GM20431 (cell line): ENCODE data around the gene CKAP2L.
"Not testable (repeated sequence)": the region's sequence is repeated elsewhere in the genome, so short reads cannot be mapped to it uniquely, and the experiment has no call there.

Source experiments
- in situ Hi-C: fragments of 300-500 bp; cut with MseI, MboI; formaldehyde crosslinking; loops from one replicate; pipeline ENCODE4 v1.15.0; 2020; ENCODE audit warnings: low sequenced_read_pairs; ENCODE audit not compliant: unreplicated experiment

CKAP2L gene

GRCh38 chr2:112728378-112729175 is 35.8 kb downstream of the CKAP2L start:
- in situ Hi-C loops = loop anchor here (10.0 kb wide), 1 partner anchor 104 kb away; no protein-coding TSS in a partner anchor

DNA sequence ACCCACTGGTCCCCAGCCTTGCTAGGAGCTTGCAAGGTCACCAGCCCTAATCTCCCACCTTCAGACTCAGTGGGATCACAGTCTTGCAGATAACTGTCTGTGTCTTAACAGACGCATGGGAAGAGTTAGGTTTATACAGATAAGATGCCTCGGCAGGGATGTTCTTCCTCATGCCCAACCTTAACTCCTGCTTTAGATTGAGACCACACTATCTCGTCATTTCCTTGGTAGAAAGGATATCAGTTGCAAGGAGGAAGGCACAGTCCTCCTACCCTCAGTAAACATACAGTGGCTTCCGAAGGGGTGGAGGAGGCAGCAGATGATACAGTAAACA is 36.4 kb downstream of the CKAP2L start:
- in situ Hi-C loops = loop anchor here (10.0 kb wide), 1 partner anchor 103 kb away; no protein-coding TSS in a partner anchor

DNA sequence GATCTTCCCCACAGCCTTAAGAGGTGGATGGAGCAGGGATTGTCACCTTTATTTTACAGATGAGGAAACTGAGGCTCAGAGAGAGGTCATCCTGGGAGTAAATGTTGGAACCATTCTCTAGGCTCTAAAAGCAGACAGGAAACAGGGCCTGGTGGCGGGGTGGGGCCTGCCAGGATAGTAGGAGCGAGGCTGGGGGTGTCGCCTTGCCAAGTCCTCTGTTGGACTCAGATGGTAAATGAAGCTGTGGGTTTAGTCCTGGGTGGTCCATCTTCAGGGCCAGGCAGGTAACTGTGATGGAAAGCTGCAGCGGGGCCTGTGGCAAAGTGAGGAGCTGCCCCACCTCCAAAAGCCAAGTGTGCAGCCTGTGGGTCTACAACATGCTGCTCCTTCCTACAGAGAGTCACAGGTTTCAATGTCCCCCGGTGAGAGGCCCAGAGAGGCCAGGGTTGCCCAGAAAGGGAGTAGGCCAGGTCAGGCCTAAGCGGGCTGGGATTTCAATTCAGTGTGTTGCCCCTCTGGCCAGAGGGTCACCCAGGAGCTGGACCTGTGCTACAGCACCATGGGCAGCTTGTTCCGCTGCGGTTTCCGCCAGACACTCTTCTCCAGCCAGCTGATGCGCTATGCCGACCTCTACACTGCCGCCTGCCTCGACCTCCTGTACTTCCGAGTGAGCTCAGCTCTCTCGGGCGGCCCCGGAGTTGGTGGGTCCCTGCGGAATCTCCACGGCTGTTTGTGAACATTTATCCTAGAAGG is 37.0 kb downstream of the CKAP2L start:
- in situ Hi-C loops = loop anchor here (10.0 kb wide), 1 partner anchor 103 kb away; no protein-coding TSS in a partner anchor

GRCh38 chr2:112726487-112727190 is 37.8 kb downstream of the CKAP2L start:
- in situ Hi-C loops = loop anchor here (10.0 kb wide), 1 partner anchor 102 kb away; no protein-coding TSS in a partner anchor

GRCh38 chr2:112725545-112726457 is 38.6 kb downstream of the CKAP2L start:
- in situ Hi-C loops = loop anchor here (10.0 kb wide), 1 partner anchor 101 kb away; no protein-coding TSS in a partner anchor

GRCh38 chr2:112724591-112725525 is 39.6 kb downstream of the CKAP2L start:
- in situ Hi-C loops = loop anchor here (10.0 kb wide), 1 partner anchor 100 kb away; no protein-coding TSS in a partner anchor

GRCh38 chr2:112723995-112724394 is 40.4 kb downstream of the CKAP2L start:
- in situ Hi-C loops = loop anchor here (10.0 kb wide), 1 partner anchor 99 kb away; no protein-coding TSS in a partner anchor

DNA sequence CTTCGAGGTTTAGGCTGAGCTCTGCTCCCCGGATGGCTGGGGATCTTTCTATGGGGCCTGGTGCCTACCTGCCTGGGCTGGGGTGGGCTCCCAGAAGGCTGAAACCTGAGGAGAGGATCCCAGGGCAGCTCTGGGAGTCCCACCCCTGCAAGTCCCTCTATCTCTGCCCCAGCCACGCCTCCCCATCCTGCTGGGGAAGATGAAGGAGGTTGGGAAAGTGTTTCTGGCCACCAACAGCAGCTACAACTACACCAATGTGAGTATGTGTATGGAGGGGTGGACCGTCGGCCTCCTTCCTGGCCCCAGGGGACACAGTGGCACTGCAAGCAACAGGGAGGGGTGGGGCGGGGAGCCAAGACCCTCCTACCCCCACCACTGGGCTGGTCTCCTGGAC is 40.9 kb downstream of the CKAP2L start:
- in situ Hi-C loops = loop anchor here (10.0 kb wide), 1 partner anchor 99 kb away; no protein-coding TSS in a partner anchor

DNA sequence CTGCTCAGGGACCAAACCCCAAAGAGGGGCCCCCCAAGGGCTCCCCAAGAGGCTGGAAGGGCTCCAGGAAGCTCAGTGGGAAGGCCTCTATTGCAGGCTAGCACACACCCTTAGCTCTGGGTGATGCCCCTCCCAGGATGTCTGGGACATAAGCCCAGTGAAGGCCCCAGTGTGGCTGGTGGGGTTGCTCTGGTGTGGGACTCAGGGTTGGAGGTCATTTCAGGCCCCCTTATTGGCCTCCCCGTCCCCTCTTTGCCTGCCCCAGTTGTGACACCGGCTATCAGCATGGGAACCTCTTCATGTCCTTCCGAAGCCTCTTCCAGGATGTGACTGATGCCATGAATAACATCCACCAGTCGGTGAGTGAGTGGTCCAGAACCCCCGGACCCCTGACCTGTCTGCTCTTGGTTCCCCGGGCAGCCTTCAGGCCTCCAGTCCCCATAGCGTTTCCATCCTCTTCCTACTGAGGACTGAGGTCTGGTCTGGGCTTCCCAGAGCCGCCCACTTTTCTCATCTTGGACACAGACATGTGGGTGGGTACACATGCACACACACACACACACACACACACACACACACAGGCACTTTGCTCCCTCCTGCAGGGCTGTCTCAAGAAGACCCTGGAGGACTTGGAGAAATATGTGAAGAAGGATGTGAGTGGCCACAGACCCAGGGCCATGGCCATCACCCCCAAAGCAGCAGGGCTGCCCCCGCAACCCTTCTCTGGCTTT is 41.4 kb downstream of the CKAP2L start:
- in situ Hi-C loops = loop anchor here (10.0 kb wide), 1 partner anchor 98 kb away; no protein-coding TSS in a partner anchor

DNA sequence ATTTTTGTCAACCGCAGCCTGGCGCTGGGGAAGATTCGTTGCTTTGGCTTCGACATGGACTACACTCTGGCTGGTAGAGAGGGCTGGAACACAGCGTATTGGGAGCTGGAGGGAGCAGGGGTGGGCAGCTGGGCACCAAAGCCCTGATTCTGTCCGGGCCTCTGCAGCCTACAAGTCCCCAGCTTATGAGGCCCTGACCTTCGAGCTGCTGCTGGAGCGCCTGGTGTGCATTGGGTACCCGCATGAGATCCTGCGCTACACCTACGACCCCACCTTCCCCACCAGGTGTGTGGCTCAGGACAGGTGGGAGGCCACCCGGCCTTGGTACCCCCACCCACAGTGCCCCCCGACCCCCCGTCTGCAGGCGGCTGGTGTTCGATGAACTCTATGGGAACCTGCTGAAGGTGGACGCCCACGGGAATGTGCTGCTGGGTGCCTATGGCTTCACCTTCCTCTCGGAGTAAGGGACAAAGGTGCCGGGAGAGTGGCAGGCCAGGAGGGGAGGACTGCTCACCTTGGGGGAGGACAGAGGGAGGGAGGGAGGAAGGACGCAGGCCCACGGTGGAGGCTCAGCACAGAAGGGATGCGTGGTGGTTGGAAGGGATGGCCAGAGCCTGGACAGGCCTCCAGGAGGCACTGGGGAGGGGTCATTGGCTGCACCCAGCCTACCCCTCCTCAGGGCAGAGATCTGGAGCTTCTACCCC is 42.4 kb downstream of the CKAP2L start:
- in situ Hi-C loops = loop anchor here (10.0 kb wide), 1 partner anchor 97 kb away; no protein-coding TSS in a partner anchor

DNA sequence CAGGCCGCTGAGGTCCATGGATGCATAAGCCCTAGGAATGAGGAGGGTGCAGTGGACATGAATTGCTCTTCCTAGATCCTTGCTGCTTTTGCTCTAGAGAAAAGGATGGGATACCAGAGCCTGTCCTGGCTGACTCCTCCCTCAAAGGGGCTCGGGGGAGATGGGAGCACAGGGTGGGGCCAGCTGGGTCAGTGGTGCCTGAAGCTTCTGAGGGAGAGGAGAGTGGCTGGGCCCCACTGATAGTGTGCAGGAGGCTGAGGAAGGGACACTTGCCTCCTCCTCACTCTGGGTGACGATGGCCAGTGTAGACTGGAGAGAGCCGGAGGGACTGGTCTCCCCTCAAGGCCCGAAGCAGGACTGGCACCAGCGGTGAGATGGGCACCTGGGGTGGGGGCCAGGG is 43.6 kb downstream of the CKAP2L start, which contains the start of gene NT5DC4:
Gene NT5DC4 (plus strand): TSS at position 236 of the 400 bp plus-strand sequence. CDS start 60 bp downstream, at position 296.
- in situ Hi-C loops = loop anchor here (10.0 kb wide), 1 partner anchor 96 kb away; no protein-coding TSS in a partner anchor

DNA sequence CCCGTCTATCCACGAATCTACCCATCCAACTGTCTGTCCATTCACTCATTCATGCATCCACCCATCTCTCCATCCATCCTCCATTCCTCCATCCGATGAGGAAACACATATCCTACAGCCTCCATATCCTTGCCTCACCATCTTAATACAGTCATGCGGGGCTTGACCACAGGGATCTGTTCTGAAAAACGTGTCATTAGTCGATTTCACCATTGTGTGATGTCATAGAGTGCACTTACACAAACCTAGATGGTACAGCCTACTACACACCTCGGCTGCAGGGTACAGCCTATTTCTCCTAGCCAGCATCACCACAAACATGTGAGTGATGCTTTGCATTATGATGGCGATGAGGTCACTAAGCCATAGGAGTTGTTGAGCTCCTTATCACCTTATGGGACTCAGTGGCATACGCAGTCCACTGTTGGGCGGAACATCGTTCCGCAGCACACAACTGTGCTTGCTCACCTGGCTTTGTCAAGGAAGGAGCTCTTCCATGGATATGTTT is 45.5 kb downstream of the CKAP2L start:
- in situ Hi-C loops = no loop called here

GRCh38 chr2:112716826-112717352 is 47.5 kb downstream of the CKAP2L start:
- in situ Hi-C loops = not testable (repeated sequence)

GRCh38 chr2:112716094-112716493 is 48.3 kb downstream of the CKAP2L start:
- in situ Hi-C loops = not testable (repeated sequence)

DNA sequence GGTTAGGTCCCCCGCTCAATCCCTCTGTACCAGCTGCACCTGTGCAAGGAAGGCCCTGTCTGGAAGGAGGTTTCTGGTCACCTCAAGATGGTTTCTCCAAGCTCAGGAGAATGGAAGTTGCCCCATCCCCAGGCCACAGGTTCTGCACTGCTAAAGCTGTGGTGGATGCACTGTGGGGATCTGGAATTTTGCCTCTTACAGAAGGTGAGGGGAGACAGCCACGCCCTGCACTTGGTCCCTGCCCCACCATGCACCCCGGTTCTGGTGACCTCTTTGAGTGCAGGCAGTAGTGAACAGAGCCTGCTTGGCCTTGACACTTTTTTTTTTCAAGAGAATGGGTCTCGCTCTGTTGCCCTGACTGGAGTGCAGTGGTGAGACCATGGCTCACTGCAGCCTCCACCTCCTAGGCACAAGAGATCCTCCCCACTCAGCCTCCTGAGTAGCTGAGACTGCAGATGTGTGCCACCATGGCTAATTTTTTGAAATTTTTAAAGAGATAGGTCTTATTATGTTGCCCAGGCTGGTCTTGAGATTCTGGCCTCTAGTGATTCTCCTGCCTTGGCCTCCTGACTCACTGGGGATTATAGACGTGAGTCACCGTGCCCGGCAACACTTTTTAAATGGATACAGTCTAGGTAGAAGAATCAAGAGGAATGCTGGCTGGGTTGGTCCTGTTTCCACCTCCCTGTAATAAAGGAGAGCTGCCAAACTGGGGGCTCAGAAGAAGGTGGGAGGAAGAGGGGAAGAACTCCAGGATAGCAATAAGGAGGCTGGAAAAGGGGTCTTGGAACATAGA is 49.4 kb downstream of the CKAP2L start:
- in situ Hi-C loops = no loop called here
